Testis (tissue), 3 donors: Measurements from ENCODE around the gene GRM7. TPM values are rescaled to one million over a fixed set of nuclear protein-coding genes. Genes with fewer than 3 reads are reported as not detected.

Source experiments
- DNase-seq: peaks from one replicate; pipeline ENCODE4 v3.0.0-alpha.2; 2019
- H3K27ac ChIP-seq, 2 donors: fragments of 200-600 bp; sonication (generic); one replicate each; pipeline ENCODE4 v1.5.1; 2019
- H3K27me3 ChIP-seq: fragments of 200-600 bp; sonication (generic); one replicate; pipeline ENCODE4 v1.5.1; 2019
- H3K36me3 ChIP-seq: fragments of 200-600 bp; sonication (generic); one replicate; pipeline ENCODE4 v1.5.1; 2017; ENCODE audit warnings: low read depth; ENCODE audit errors: missing control alignments
- H3K4me1 ChIP-seq: fragments of 200-600 bp; sonication (generic); one replicate; pipeline ENCODE4 v1.5.1; 2019
- H3K4me3 ChIP-seq, 2 donors: fragments of 200-600 bp; sonication (generic); one replicate each; pipeline ENCODE4 v1.5.1; 2017 to 2019
- H3K9me3 ChIP-seq: fragments of 200-600 bp; sonication (generic); one replicate; pipeline ENCODE4 v1.5.1; 2017
- POLR2A ChIP-seq: fragments of 450-650 bp; IDR thresholded peaks from one replicate; pipeline ENCODE4 v1.6.1; 2017; ENCODE audit warnings: antibody characterized with exemption, mild to moderate bottlenecking, moderate library complexity
- whole genome bisulfite sequencing, 2 donors: methylation state at CpG; one replicate each; pipeline ENCODE4 v1.1.5; 2018; 5-methylcytosine and 5-hydroxymethylcytosine counted together
- intact Hi-C: fragments of 100-400 bp; cut with DNase I; formaldehyde crosslinking; loops from one replicate; pipeline ENCODE4 v1.15.1; 2023; ENCODE audit warnings: low total_unique reads
- polyA plus RNA-seq: library from polyadenylated mRNA; stranded (reverse); fragments of 350-450 nt; fragmentation: Illumina TruSeq; extraction: RNeasy Lipid Tissue Mini Kit (QIAGEN cat#74804); gene quantifications from one replicate; pipeline ENCODE4 v1.2.3, GENCODE V29; 2014; ENCODE audit warnings: low read depth, low replicate concordance; ENCODE audit not compliant: insufficient read depth
- total RNA-seq, 2 donors: library from RNA; depleted of rRNA; stranded (reverse); fragments of >200 nt; gene quantifications; one replicate each; pipeline ENCODE4 v1.2.3, GENCODE V29; 2016
- TF ChIP-seq, protein P1 (sequence below), 3 experiments: fragments of 450-650 bp in 2 of 3; fragments of 200-600 bp in 1 of 3; sonication (generic) in 1 of 3; IDR thresholded peaks; one replicate each; pipeline ENCODE4 v1.5.1; 2016 to 2019; ENCODE audit warnings: antibody characterized with exemption in 3 of 3, mild to moderate bottlenecking in 2 of 3, moderate library complexity in 1 of 3

Gene GRM7
- total and polyA plus RNA-seq, 3 donors from 2014 or later, result 2.0 to 3.2 (median 2.7) TPM

DNA sequence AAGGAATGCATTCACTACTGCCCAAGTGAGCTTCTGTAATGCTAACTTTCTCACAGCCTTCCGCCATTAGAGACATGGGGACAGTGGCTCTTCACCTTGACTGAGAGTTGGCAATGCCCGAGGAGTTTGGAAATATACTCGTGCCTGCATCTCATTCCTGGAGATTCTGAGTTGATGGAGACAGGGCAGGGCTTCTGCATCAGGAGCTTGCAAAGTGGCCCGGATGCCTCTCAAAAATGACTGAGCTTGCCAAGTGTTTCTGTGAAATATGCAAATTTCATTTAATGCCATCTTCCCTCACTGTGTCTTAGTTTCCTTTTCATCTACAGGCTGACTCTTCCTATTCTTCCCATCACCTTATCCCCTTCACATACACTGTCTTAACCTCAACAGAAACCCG is 346.2 kb downstream of the GRM7 start:
- TF ChIP-seq, protein P1, sequence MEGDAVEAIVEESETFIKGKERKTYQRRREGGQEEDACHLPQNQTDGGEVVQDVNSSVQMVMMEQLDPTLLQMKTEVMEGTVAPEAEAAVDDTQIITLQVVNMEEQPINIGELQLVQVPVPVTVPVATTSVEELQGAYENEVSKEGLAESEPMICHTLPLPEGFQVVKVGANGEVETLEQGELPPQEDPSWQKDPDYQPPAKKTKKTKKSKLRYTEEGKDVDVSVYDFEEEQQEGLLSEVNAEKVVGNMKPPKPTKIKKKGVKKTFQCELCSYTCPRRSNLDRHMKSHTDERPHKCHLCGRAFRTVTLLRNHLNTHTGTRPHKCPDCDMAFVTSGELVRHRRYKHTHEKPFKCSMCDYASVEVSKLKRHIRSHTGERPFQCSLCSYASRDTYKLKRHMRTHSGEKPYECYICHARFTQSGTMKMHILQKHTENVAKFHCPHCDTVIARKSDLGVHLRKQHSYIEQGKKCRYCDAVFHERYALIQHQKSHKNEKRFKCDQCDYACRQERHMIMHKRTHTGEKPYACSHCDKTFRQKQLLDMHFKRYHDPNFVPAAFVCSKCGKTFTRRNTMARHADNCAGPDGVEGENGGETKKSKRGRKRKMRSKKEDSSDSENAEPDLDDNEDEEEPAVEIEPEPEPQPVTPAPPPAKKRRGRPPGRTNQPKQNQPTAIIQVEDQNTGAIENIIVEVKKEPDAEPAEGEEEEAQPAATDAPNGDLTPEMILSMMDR (IDR thresholded peaks at IDR 0.05), result no peak
- no peak for TF ChIP-seq POLR2A
- DNase-seq, result no peak
- Histone ChIP-seq H3K4me3 (no peak overlapping the region), H3K36me3 (no peaks in the 10 kb centered on the region), H3K4me1 (peaks cover 6% of the 10 kb centered on the region), H3K27ac (no peak overlapping the region), H3K27me3 (no peaks in the 10 kb centered on the region), H3K9me3 (no peaks in the 10 kb centered on the region)
- 81 to 88% methylated on average over 5 of the region's 5 CpGs for WGBS, 2 donors
- intact Hi-C loops, result no loop called here

DNA sequence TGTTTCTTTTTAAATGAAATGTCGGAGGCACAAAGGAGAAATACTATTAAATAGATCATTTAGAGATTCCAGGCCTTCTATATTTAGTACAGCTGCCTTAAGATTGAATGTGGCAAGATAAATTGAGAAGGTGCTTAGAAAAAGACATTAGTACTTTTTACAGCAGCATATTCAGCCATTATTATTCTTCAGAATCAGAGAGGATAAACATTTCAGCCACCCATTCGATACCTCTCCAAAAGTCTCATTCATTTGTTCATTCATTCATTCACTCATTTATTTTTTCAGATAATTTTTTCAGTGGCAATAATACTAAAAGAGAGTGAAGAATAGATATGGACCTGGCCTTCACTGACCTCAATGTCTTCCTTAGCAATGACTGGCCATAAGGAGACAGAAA is 347.0 kb downstream of the GRM7 start:
- no peaks in the 10 kb centered on the region for H3K9me3 ChIP-seq
- WGBS, 2 donors, result 75 to 85% methylated on average over 2 of the region's 2 CpGs
- DNase-seq, result no peak
- intact Hi-C loops, result no loop called here
- no peaks in the 10 kb centered on the region for H3K27me3 ChIP-seq
- TF ChIP-seq, protein P1 (IDR thresholded peaks at IDR 0.05), result no peak
- no peak for TF ChIP-seq POLR2A
- no peak overlapping the region for H3K4me3 ChIP-seq
- no peak overlapping the region for H3K27ac ChIP-seq
- H3K36me3 ChIP-seq, result no peaks in the 10 kb centered on the region
- H3K4me1 ChIP-seq, result peaks cover 6% of the 10 kb centered on the region

DNA sequence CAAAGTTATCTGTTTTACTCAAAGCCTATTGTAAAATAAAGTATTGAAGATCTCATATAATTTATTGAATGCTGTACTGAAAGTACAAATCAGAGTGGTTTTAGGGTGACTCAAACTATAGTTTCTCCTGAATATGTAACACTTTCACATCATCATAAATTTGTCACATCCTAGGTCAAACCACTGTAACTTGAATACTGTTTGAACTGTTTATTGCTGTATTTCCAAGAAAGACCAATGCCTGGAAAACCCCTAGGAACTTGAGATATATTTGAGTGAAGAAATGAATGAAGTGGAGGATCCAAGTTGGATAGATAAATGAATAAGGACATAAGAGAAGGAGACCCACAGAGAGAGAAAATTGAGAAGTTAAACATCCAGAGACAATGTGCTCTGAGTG is 348.2 kb downstream of the GRM7 start:
- no peak for DNase-seq

GRCh38 chr3:7211740-7212139 is 350.8 kb downstream of the GRM7 start:
- TF ChIP-seq, protein P1 (IDR thresholded peaks at IDR 0.05), result no peak
- TF ChIP-seq POLR2A, result no peak
- Histone ChIP-seq H3K4me3 (no peak overlapping the region), H3K27ac (no peak overlapping the region), H3K9me3 (no peaks in the 10 kb centered on the region), H3K4me1 (no peaks in the 10 kb centered on the region), H3K27me3 (no peaks in the 10 kb centered on the region), H3K36me3 (no peaks in the 10 kb centered on the region)
- intact Hi-C loops, result no loop called here
- no peak for DNase-seq
- 69 to 70% methylated on average over 5 of the region's 5 CpGs for WGBS, 2 donors

More for the DNA sequence above, 348.2 kb downstream of the GRM7 start:
- intact Hi-C loops, result no loop called here
- H3K27ac ChIP-seq, result no peak overlapping the region
- peaks cover 6% of the 10 kb centered on the region for H3K4me1 ChIP-seq
- H3K9me3 ChIP-seq, result no peaks in the 10 kb centered on the region
- H3K27me3 ChIP-seq, result no peaks in the 10 kb centered on the region
- H3K4me3 ChIP-seq, result no peak overlapping the region
- TF ChIP-seq POLR2A, result no peak
- TF ChIP-seq, protein P1 (IDR thresholded peaks at IDR 0.05), result no peak
- no peaks in the 10 kb centered on the region for H3K36me3 ChIP-seq

GRCh38 chr3:7215706-7216105 is 354.8 kb downstream of the GRM7 start:
- TF ChIP-seq, protein P1 (IDR thresholded peaks at IDR 0.05), result no peak
- no peak for TF ChIP-seq POLR2A
- DNase-seq, result no peak
- WGBS, 2 donors, result 16 to 23% methylated on average over 3 of the region's 3 CpGs
- Histone ChIP-seq H3K4me1 (no peaks in the 10 kb centered on the region), H3K4me3 (no peak overlapping the region), H3K27me3 (no peaks in the 10 kb centered on the region), H3K27ac (no peak overlapping the region), H3K9me3 (no peaks in the 10 kb centered on the region), H3K36me3 (no peaks in the 10 kb centered on the region)
- intact Hi-C loops, result no loop called here
